DND-41 (cell line): ENCODE data around the gene SMARCAL1.

Experiments
- CTCF ChIP-seq: IDR thresholded peaks from 2 replicates; pipeline ENCODE4 v1.5.1; 2012; ENCODE audit warnings: borderline replicate concordance, low read length, moderate library complexity, mild to moderate bottlenecking; ENCODE audit not compliant: poor library complexity, severe bottlenecking; ENCODE audit errors: extremely low read depth
- EZH2 ChIP-seq: IDR thresholded peaks from 3 replicates; pipeline ENCODE4 v1.6.1; 2012; ENCODE audit warnings: borderline replicate concordance, low read depth, mild to moderate bottlenecking, moderate library complexity, low read length, inconsistent platforms; ENCODE audit not compliant: severe bottlenecking

- no peak for TF ChIP-seq CTCF
- no peak for TF ChIP-seq EZH2
These were observed 73.0 kb downstream of the SMARCAL1 start for GRCh38 chr2:216485237-216485636.
